K562 (cell line): ENCODE data around the gene CHTOP. TPM values are rescaled to one million over a fixed set of nuclear protein-coding genes. Genes with fewer than 3 reads are reported as not detected.

Experiments used
- ATAC-seq: fragments of 200-7000 bp; cut with Tn5 transposase; 3 replicates; pipeline ENCODE4 v1.9.1; 2020; ENCODE audit warnings: moderate library complexity
- BruUV-seq: library from RNA; stranded (reverse); fragments of 400-500 nt; replicated peaks from 2 replicates; lab custom pipeline; 2021; lab: Mats Ljungman, UMichigan
- CTCF ChIA-PET: fragments of 300-600 bp; formaldehyde crosslinking; extraction: SDS; loops from one replicate; lab custom pipeline; 2021; ENCODE audit warnings: low intra/inter-chr PET ratio; lab: Yijun Ruan, JAX
- POLR2A ChIA-PET: fragments of 300-600, 350-650 bp; sonication (Branson Sonifier 250); formaldehyde crosslinking; extraction: SDS; loops from one replicate; lab custom pipeline; 2021; ENCODE audit warnings: antibody characterized with exemption, inconsistent platforms; lab: Yijun Ruan, JAX
- DNase-seq, 4 experiments: peaks; one replicate each; pipeline versions ENCODE4 v3.0.0 to v3.0.0-alpha.2; 2011 to 2018; ENCODE audit warnings: low spot score in 3 of 4, mixed read lengths in 3 of 4; ENCODE audit errors: extremely low read depth in 1 of 4
- FAIRE-seq: peaks from 2 replicates; lab custom pipeline; 2011; peaks lifted over from hg19 to GRCh38; lab: Jason Lieb, UNC
- H2AFZ ChIP-seq: 2 replicates; pipeline ENCODE4 v1.6.0; 2011; ENCODE audit warnings: low read depth, low read length, control low read depth, inconsistent platforms
- H3K27ac ChIP-seq: fragments of 200-600 bp; 3 replicates; pipeline ENCODE4 v1.8.0; 2011; ENCODE audit warnings: low read depth, mild to moderate bottlenecking, control low read depth, inconsistent platforms, low read length, moderate library complexity, mixed read lengths; ENCODE audit errors: extremely low read depth
- H3K27me3 ChIP-seq, 2 experiments: fragments of 300-600 bp in 1 of 2; 2 replicates in 1 of 2; 3 replicates in 1 of 2; pipeline versions ENCODE4 v1.6.0 to v1.8.0; 2011; ENCODE audit warnings: inconsistent platforms in 2 of 2, low read length in 2 of 2, mild to moderate bottlenecking in 1 of 2, mixed read lengths in 1 of 2, moderate library complexity in 1 of 2; ENCODE audit not compliant: control insufficient read depth in 2 of 2, insufficient read depth in 2 of 2
- H3K36me3 ChIP-seq: fragments of 300-600 bp; 3 replicates; pipeline ENCODE4 v1.8.0; 2011; ENCODE audit warnings: mild to moderate bottlenecking, low read length, inconsistent platforms; ENCODE audit not compliant: control insufficient read depth, insufficient read depth
- H3K4me1 ChIP-seq, 2 experiments: fragments of 200-600 bp in 1 of 2; replicated peaks in 1 of 2; 2 replicates in 1 of 2; 3 replicates in 1 of 2; pipeline versions ENCODE4 v1.5.1 to v1.8.0; 2011; ENCODE audit warnings: inconsistent platforms in 2 of 2, low read length in 2 of 2, mild to moderate bottlenecking in 1 of 2, mixed read lengths in 1 of 2, moderate library complexity in 1 of 2; ENCODE audit not compliant: control insufficient read depth in 2 of 2, insufficient read depth in 2 of 2
- H3K4me2 ChIP-seq: 2 replicates; pipeline ENCODE4 v1.6.1; 2011; ENCODE audit warnings: low read length, control low read depth, inconsistent platforms, mixed read lengths; ENCODE audit not compliant: insufficient read depth
- H3K4me3 ChIP-seq: fragments of 200-600 bp; sonication (generic), shearing (Covaris generic); 2 replicates; pipeline ENCODE4 v1.5.1; 2016; ENCODE audit warnings: control low read depth, inconsistent platforms
- H3K79me2 ChIP-seq: fragments of 200-600 bp; 3 replicates; pipeline ENCODE4 v1.8.0; 2011; ENCODE audit warnings: low read length, inconsistent platforms; ENCODE audit not compliant: control insufficient read depth, insufficient read depth
- H3K9ac ChIP-seq, 2 experiments: 2 replicates each; pipeline versions ENCODE4 v1.6.0 to v1.6.1; 2011; ENCODE audit warnings: low read depth in 2 of 2, low read length in 2 of 2, control low read depth in 1 of 2, inconsistent platforms in 1 of 2, mild to moderate bottlenecking in 1 of 2, mixed read lengths in 1 of 2; ENCODE audit not compliant: insufficient read depth in 1 of 2
- H3K9me1 ChIP-seq: one replicate; pipeline ENCODE4 v1.6.0; 2011; ENCODE audit warnings: inconsistent platforms, mild to moderate bottlenecking, low read length, moderate library complexity; ENCODE audit not compliant: control insufficient read depth, insufficient read depth
- H3K9me3 ChIP-seq: replicated peaks from 2 replicates; pipeline ENCODE4 v1.5.1; 2011; ENCODE audit warnings: low read depth, low read length, inconsistent platforms; ENCODE audit not compliant: control insufficient read depth, insufficient read depth
- H4K20me1 ChIP-seq: replicated peaks from 2 replicates; pipeline ENCODE4 v1.6.1; 2011; ENCODE audit warnings: low read length, inconsistent platforms, mixed read lengths; ENCODE audit not compliant: control insufficient read depth, insufficient read depth
- CHD2 ChIP-seq: IDR thresholded peaks from 2 replicates; pipeline ENCODE4 v1.6.1; 2011; ENCODE audit warnings: low read depth, low read length
- RBFOX2 ChIP-seq: fragments of 200-400 bp; formaldehyde crosslinking; IDR thresholded peaks from 2 replicates; pipeline ENCODE4 v1.6.1; 2017; ENCODE audit warnings: low read depth, mild to moderate bottlenecking, low read length, moderate library complexity
- ZBED1 ChIP-seq: IDR thresholded peaks from 2 replicates; pipeline ENCODE4 v1.6.1; 2014
- WGBS: fragments of 100-300 bp; shearing (Covaris generic); methylation state at CpG from one replicate; pipeline ENCODE4 v1.1.6; 2016; ENCODE audit warnings: low coverage, mixed read lengths; ENCODE audit not compliant: insufficient coverage; ENCODE audit errors: missing lambda C conversion rate; 5-methylcytosine and 5-hydroxymethylcytosine counted together
- in situ Hi-C: fragments of 300-500 bp; cut with MboI; formaldehyde crosslinking; loops from 4 replicates; pipeline ENCODE4 v1.15.0; 2018; ENCODE audit warnings: inconsistent platforms, mixed read lengths
- intact Hi-C: fragments of 100-400 bp; cut with micrococcal nuclease; formaldehyde crosslinking; loops from 2 replicates; pipeline ENCODE4 v1.14.2; 2022
- polyA plus RNA-seq, 8 experiments: library from polyadenylated mRNA; depleted of rRNA in 4 of 8; stranded (reverse) in 5 of 8; unstranded in 3 of 8; fragments of >200 nt; fragmentation: Nextera tagmentation in 2 of 8; fragmentation: Illumina TruSeq in 1 of 8; extraction: Ambion mirVana in 2 of 8; extraction: Trizol in 1 of 8; gene quantifications; 2 replicates each; pipeline versions ENCODE4 v1.2.1 to v1.2.3, GENCODE V29; 2011 to 2014; ENCODE audit warnings: inconsistent platforms in 1 of 8, missing spikeins in 1 of 8
- total RNA-seq, 7 experiments: library from RNA; depleted of rRNA in 6 of 7; stranded (reverse); fragments of >200 nt in 6 of 7; fragmentation: Illumina TruSeq in 2 of 7; extraction: Trizol in 2 of 7; gene quantifications; 2 replicates each; pipeline versions ENCODE4 v1.2.1 to v1.2.3, GENCODE V29; 2011 to 2021; ENCODE audit warnings: low replicate concordance in 1 of 7

The CHTOP gene
- total and polyA plus RNA-seq, 9 of the 15 experiments (the other 6 are each of a cell fraction or from before 2014, with no cell fraction given) = 10.2 to 91.8 (median 60.8) TPM

- Histone ChIP-seq H3K9me3 (no peaks in the 10 kb centered on the region), H3K9ac (peak overlapping the region; percentile 90 to 100), H3K36me3 (peaks cover 54% of the 10 kb centered on the region), H3K4me3 (peak overlapping the region; percentile 89), H4K20me1 (no peaks in the 10 kb centered on the region; the same call in 1 of the 2 replicates), H3K4me1 (peaks cover 10 to 13% of the 10 kb centered on the region in 2 experiments; a peak in 4 of 5 replicates), H3K27ac (0 out of 3 replicates have a peak overlapping the region, but pooled peaks have one; percentile 6), H3K79me2 (peaks cover 56% of the 10 kb centered on the region), H2AFZ (no peak overlapping the region), H3K9me1 (no peaks in the 10 kb centered on the region), H3K27me3 (no peaks in the 10 kb centered on the region), H3K4me2 (peak overlapping the region; percentile 88)
- FAIRE-seq = no peak
- TF ChIP-seq CHD2 (no peak), RBFOX2 (peak; percentile 6; the same call in 1 of the 2 replicates)
- BruUV-seq = no TSS peak
- intact Hi-C loops = no loop called here
- in situ Hi-C loops = no loop called here
- ATAC-seq = no peak
- ChIA-PET CTCF (no interaction called here), POLR2A (interaction anchor here (0.6 to 11.6 kb wide), 4 partner anchors 14 to 351 kb away, joined by 3 to 205 read pairs (median 10); no protein-coding TSS in a partner anchor)
- no peak for DNase-seq
- WGBS = 68% methylated on average over 7 of the region's 7 CpGs
Observed at GRCh38 chr1:153635872-153636271, 2.0 kb downstream of the CHTOP start.

- H3K79me2 ChIP-seq = peaks cover 57% of the 10 kb centered on the region
- ChIA-PET CTCF (no interaction called here), POLR2A (interaction anchor here (0.9 to 11.6 kb wide), 2 partner anchors 9 to 13 kb away, joined by 3 to 205 read pairs; partner anchors contain the start of gene S100A13)
- no peak for TF ChIP-seq ZBED1
- peak; percentile 33; the same call in 1 of the 2 replicates for TF ChIP-seq RBFOX2
- no peaks in the 10 kb centered on the region for H3K9me1 ChIP-seq
- no peak for DNase-seq
- ATAC-seq = no peak
- BruUV-seq = no TSS peak
- peak overlapping the region in 1 of 2 experiments; percentile 70; a peak in 1 of 4 replicates for H3K9ac ChIP-seq
- intact Hi-C loops = no loop called here
- peak overlapping the region; percentile 88; the same call in 1 of the 2 replicates for H3K4me2 ChIP-seq
- H3K4me3 ChIP-seq = no peak overlapping the region
- no peaks in the 10 kb centered on the region for H3K9me3 ChIP-seq
- no peak for FAIRE-seq
- peaks cover 58% of the 10 kb centered on the region for H3K36me3 ChIP-seq
- no peaks in the 10 kb centered on the region; the same call in 1 of the 2 replicates for H4K20me1 ChIP-seq
- peaks cover 10 to 13% of the 10 kb centered on the region in 2 experiments; a peak in 4 of 5 replicates for H3K4me1 ChIP-seq
- no peak overlapping the region for H3K27ac ChIP-seq
- no peak overlapping the region for H2AFZ ChIP-seq
- H3K27me3 ChIP-seq = no peaks in the 10 kb centered on the region
- in situ Hi-C loops = no loop called here
- WGBS = 97% methylated on average over 9 of the region's 9 CpGs
Observed at GRCh38 chr1:153636312-153636711, 2.4 kb downstream of the CHTOP start.
